GM23248 (cell line): ENCODE data around the gene PTRH2.

Experiments used
- EZH2 ChIP-seq: fragments of 200-600 bp; sonication (generic); IDR thresholded peaks from 2 replicates; pipeline ENCODE4 v1.6.1; 2018; ENCODE audit warnings: antibody characterized with exemption, mild to moderate bottlenecking; ENCODE audit not compliant: insufficient read depth, poor library complexity, severe bottlenecking
- EZH2phosphoT487 ChIP-seq: fragments of 200-600 bp; sonication (generic); IDR thresholded peaks from 2 replicates; pipeline ENCODE4 v1.6.1; 2018; ENCODE audit warnings: antibody characterized with exemption, moderate library complexity, mild to moderate bottlenecking, low read depth; ENCODE audit not compliant: insufficient read depth

- TF ChIP-seq EZH2 (no peak), EZH2phosphoT487 (no peak)
Measured at GRCh38 chr17:59676716-59677115, 30.5 kb downstream of the PTRH2 start.
